Fibroblast of pulmonary artery (primary cell): ENCODE data around the gene SLC5A7.

Experiments
- DNase-seq: peaks from one replicate; pipeline ENCODE4 v3.0.0-alpha.2; 2010; ENCODE audit warnings: low read depth
- H3K4me3 ChIP-seq: replicated peaks from 2 replicates; pipeline ENCODE4 v1.5.1; 2011; ENCODE audit warnings: low read depth, mild to moderate bottlenecking, control low read depth, low read length, moderate library complexity
- TF ChIP-seq, protein P1 (sequence below): IDR thresholded peaks from 2 replicates; pipeline ENCODE4 v1.5.1; 2011; ENCODE audit warnings: mild to moderate bottlenecking, control low read depth, low read length, inconsistent platforms; ENCODE audit errors: missing control alignments

The SLC5A7 gene

DNA sequence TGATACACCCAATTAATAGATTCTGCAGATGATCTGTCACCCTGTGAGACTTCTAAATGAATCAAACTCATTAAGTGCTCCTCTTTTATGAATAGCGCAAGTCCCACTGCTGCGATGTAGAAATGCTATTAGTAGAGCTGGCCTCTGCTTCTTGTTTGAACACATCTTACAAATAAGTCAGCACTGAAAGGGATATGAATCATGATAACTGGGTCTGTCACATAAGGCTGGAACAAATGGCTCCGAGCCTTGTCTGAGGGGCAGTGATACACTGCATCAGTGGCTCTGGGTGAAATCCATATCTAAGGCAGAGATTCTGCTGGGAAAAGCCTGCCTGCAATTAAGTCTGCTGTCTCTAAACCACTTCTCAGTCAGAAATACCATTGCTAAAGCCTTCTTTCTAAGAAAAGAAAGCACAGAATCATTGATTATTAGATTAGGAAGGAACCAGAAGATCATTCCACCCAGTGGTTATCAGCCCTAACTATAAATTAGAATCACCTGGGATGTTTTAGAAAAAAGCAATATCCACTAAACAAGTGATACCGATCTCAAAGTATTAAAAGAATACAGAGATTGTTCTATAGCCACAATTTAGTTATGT, 75.2 kb downstream of the SLC5A7 start:
- no peak overlapping the region for H3K4me3 ChIP-seq
- DNase-seq, result no peak
- TF ChIP-seq, protein P1, sequence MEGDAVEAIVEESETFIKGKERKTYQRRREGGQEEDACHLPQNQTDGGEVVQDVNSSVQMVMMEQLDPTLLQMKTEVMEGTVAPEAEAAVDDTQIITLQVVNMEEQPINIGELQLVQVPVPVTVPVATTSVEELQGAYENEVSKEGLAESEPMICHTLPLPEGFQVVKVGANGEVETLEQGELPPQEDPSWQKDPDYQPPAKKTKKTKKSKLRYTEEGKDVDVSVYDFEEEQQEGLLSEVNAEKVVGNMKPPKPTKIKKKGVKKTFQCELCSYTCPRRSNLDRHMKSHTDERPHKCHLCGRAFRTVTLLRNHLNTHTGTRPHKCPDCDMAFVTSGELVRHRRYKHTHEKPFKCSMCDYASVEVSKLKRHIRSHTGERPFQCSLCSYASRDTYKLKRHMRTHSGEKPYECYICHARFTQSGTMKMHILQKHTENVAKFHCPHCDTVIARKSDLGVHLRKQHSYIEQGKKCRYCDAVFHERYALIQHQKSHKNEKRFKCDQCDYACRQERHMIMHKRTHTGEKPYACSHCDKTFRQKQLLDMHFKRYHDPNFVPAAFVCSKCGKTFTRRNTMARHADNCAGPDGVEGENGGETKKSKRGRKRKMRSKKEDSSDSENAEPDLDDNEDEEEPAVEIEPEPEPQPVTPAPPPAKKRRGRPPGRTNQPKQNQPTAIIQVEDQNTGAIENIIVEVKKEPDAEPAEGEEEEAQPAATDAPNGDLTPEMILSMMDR, result no peak
